GM23338 (cell line): ENCODE data around the gene KRT7. TPM values are rescaled to one million over a fixed set of nuclear protein-coding genes. Genes with fewer than 3 reads are reported as not detected.

ENCODE experiments used
- ATAC-seq: fragments of 200-7000 bp; cut with Tn5 transposase; 3 replicates; pipeline ENCODE4 v1.9.1; 2020
- DNase-seq: peaks from one replicate; pipeline ENCODE4 v3.0.0-alpha.2; 2015; ENCODE audit warnings: low spot score
- H2AFZ ChIP-seq: fragments of 200-600 bp; sonication (generic); 2 replicates; pipeline ENCODE4 v1.8.0; 2016; ENCODE audit warnings: antibody characterized with exemption, mild to moderate bottlenecking, moderate library complexity
- H3F3A ChIP-seq: fragments of 200-600 bp; sonication (generic); replicated peaks from 2 replicates; pipeline ENCODE4 v1.8.0; 2017; ENCODE audit warnings: antibody characterized with exemption, mixed run types, low read depth
- H3K27ac ChIP-seq: fragments of 200-600 bp; sonication (generic); 2 replicates; pipeline ENCODE4 v1.6.1; 2016; ENCODE audit warnings: low read depth
- H3K27me3 ChIP-seq: fragments of 200-600 bp; sonication (generic); 2 replicates; pipeline ENCODE4 v1.8.0; 2016; ENCODE audit warnings: mild to moderate bottlenecking, mixed run types, moderate library complexity; ENCODE audit not compliant: insufficient read depth
- H3K36me3 ChIP-seq: fragments of 200-600 bp; sonication (generic); 2 replicates; pipeline ENCODE4 v1.8.0; 2016; ENCODE audit warnings: mild to moderate bottlenecking; ENCODE audit not compliant: insufficient read depth
- H3K4me1 ChIP-seq: fragments of 200-600 bp; sonication (generic); 2 replicates; pipeline ENCODE4 v1.8.0; 2016; ENCODE audit warnings: mild to moderate bottlenecking, moderate library complexity; ENCODE audit not compliant: insufficient read depth
- H3K4me2 ChIP-seq: fragments of 200-600 bp; sonication (generic); 2 replicates; pipeline ENCODE4 v1.7.1; 2017; ENCODE audit warnings: mixed run types
- H3K4me3 ChIP-seq: fragments of 200-600 bp; sonication (generic); 2 replicates; pipeline ENCODE4 v1.6.1; 2016; ENCODE audit warnings: mixed run types
- H3K79me2 ChIP-seq: fragments of 200-600 bp; sonication (generic); replicated peaks from 2 replicates; pipeline ENCODE4 v1.8.0; 2017; ENCODE audit warnings: mild to moderate bottlenecking; ENCODE audit not compliant: insufficient read depth
- H3K9me2 ChIP-seq: fragments of 200-600 bp; sonication (generic); 2 replicates; pipeline ENCODE4 v1.8.0; 2017; ENCODE audit not compliant: insufficient read depth
- H4K20me1 ChIP-seq: fragments of 200-600 bp; sonication (generic); replicated peaks from 2 replicates; pipeline ENCODE4 v1.8.0; 2017; ENCODE audit warnings: mild to moderate bottlenecking; ENCODE audit not compliant: insufficient read depth
- H3K27ac Mint-ChIP-seq: 2 replicates; pipeline ENCODE4 v1.8.0; 2020; ENCODE audit warnings: inconsistent platforms, mild to moderate bottlenecking, moderate library complexity, mixed read lengths
- H3K27me3 Mint-ChIP-seq: 3 replicates; pipeline ENCODE4 v1.8.0; 2022; ENCODE audit warnings: low read depth, mild to moderate bottlenecking, moderate library complexity, mixed read lengths, inconsistent platforms; ENCODE audit not compliant: insufficient read depth, poor library complexity
- H3K36me3 Mint-ChIP-seq: 3 replicates; pipeline ENCODE4 v1.8.0; 2021; ENCODE audit warnings: low read depth, mild to moderate bottlenecking, inconsistent platforms, moderate library complexity, mixed read lengths
- H3K4me1 Mint-ChIP-seq: 3 replicates; pipeline ENCODE4 v1.8.0; 2020; ENCODE audit warnings: mild to moderate bottlenecking, inconsistent platforms, mixed read lengths
- H3K4me3 Mint-ChIP-seq: 3 replicates; pipeline ENCODE4 v1.8.0; 2021; ENCODE audit warnings: moderate library complexity, mild to moderate bottlenecking, inconsistent platforms, mixed read lengths
- H3K9me3 Mint-ChIP-seq: 3 replicates; pipeline ENCODE4 v1.8.0; 2020; ENCODE audit warnings: moderate library complexity, mild to moderate bottlenecking, inconsistent platforms, mixed read lengths
- CREB1 ChIP-seq: fragments of 250-450 bp; sonication (Bioruptor Pico); IDR thresholded peaks from 2 replicates; pipeline ENCODE4 v1.5.0; 2020; ENCODE audit warnings: low read depth, mild to moderate bottlenecking, moderate library complexity
- CTCF ChIP-seq, 2 experiments: fragments of 200-600 bp in 1 of 2; sonication (generic) in 1 of 2; conservative IDR thresholded peaks; 2 replicates each; pipeline versions ENCODE4 v1.5.1 to v1.6.1; 2016 to 2017; ENCODE audit warnings: antibody characterized with exemption in 2 of 2, low read depth in 2 of 2, mild to moderate bottlenecking in 2 of 2, moderate library complexity in 1 of 2
- EZH2 ChIP-seq: fragments of 200-600 bp; sonication (generic); IDR thresholded peaks from one replicate; pipeline ENCODE4 v1.8.0; 2017; ENCODE audit warnings: antibody characterized with exemption, mild to moderate bottlenecking, low read depth; ENCODE audit not compliant: unreplicated experiment
- EZH2phosphoT487 ChIP-seq: fragments of 200-600 bp; sonication (generic); IDR thresholded peaks from one replicate; pipeline ENCODE4 v1.8.1; 2018; ENCODE audit warnings: antibody characterized with exemption; ENCODE audit not compliant: unreplicated experiment
- POLR2AphosphoS5 ChIP-seq: IDR thresholded peaks from 2 replicates; pipeline ENCODE4 v1.6.1; 2016; ENCODE audit warnings: antibody characterized with exemption, low read depth
- REST ChIP-seq: IDR thresholded peaks from one replicate; pipeline ENCODE4 v1.6.1; 2018; ENCODE audit warnings: antibody characterized with exemption; ENCODE audit not compliant: unreplicated experiment
- STAT1 ChIP-seq: IDR thresholded peaks from one replicate; pipeline ENCODE4 v1.6.1; 2016; ENCODE audit warnings: antibody characterized with exemption; ENCODE audit not compliant: unreplicated experiment
- ZNF331 ChIP-seq: fragments of 250-450 bp; sonication (Bioruptor Pico); IDR thresholded peaks from 2 replicates; pipeline ENCODE4 v1.5.0; 2020; ENCODE audit warnings: low read depth, mild to moderate bottlenecking, moderate library complexity
- ZNF462 ChIP-seq: fragments of 250-450 bp; sonication (Bioruptor Pico); IDR thresholded peaks from 2 replicates; pipeline ENCODE4 v1.5.0; 2020; ENCODE audit warnings: mild to moderate bottlenecking, moderate library complexity
- polyA plus RNA-seq: library from polyadenylated mRNA; unstranded; fragments of >200 nt; fragmentation: Nextera tagmentation; extraction: Ambion mirVana; gene quantifications from 2 replicates; pipeline ENCODE4 v1.2.1, GENCODE V29; 2016
- total RNA-seq: library from RNA; depleted of rRNA; stranded (reverse); fragments of >200 nt; shearing (Covaris generic); gene quantifications from 2 replicates; pipeline ENCODE4 v1.2.3, GENCODE V29; 2014

The KRT7 gene
- total and polyA plus RNA-seq, 2 experiments from 2014 or later = 6.5 to 9.4 TPM

- Histone ChIP-seq H3K4me2 (no peak overlapping the region), H3K9me2 (0 out of 2 replicates have a peak, but pooled peaks cover 5% of the 10 kb centered on the region), H4K20me1 (no peaks in the 10 kb centered on the region), H3K79me2 (no peaks in the 10 kb centered on the region), H3K27ac (no peak overlapping the region), H3K27me3 (peaks cover 37% of the 10 kb centered on the region), H3F3A (no peaks in the 10 kb centered on the region), H3K36me3 (no peaks in the 10 kb centered on the region), H3K4me3 (no peak overlapping the region), H3K4me1 (peaks cover 37% of the 10 kb centered on the region), H2AFZ (no peak overlapping the region)
- H3K36me3 Mint-ChIP-seq = peaks cover 5% of the 10 kb centered on the region
- no peak for TF ChIP-seq POLR2AphosphoS5
- H3K4me1 Mint-ChIP-seq = peaks cover 55% of the 10 kb centered on the region
- no peak for DNase-seq
- no peak overlapping the region for H3K27ac Mint-ChIP-seq
- no peak for ATAC-seq
- peaks cover 41% of the 10 kb centered on the region for H3K27me3 Mint-ChIP-seq
- no peaks in the 10 kb centered on the region for H3K9me3 Mint-ChIP-seq
- H3K4me3 Mint-ChIP-seq = no peak overlapping the region
These were observed 2.8 kb downstream of the KRT7 start for GRCh38 chr12:52235822-52236361.

- no peaks in the 10 kb centered on the region for H3K79me2 ChIP-seq
- H3K27me3 ChIP-seq = peaks cover 31% of the 10 kb centered on the region
- Mint-ChIP-seq H3K27ac (no peak overlapping the region), H3K27me3 (peaks cover 38% of the 10 kb centered on the region), H3K4me3 (no peak overlapping the region), H3K4me1 (peaks cover 49% of the 10 kb centered on the region), H3K9me3 (no peaks in the 10 kb centered on the region), H3K36me3 (peaks cover 5% of the 10 kb centered on the region)
- no peak overlapping the region for H2AFZ ChIP-seq
- H3F3A ChIP-seq = no peaks in the 10 kb centered on the region
- 0 out of 2 replicates have a peak overlapping the region, but pooled peaks have one; percentile 69 for H3K4me2 ChIP-seq
- no peaks in the 10 kb centered on the region for H4K20me1 ChIP-seq
- no peak for DNase-seq
- no peaks in the 10 kb centered on the region for H3K36me3 ChIP-seq
- peaks cover 33% of the 10 kb centered on the region for H3K4me1 ChIP-seq
- H3K4me3 ChIP-seq = no peak overlapping the region
- H3K9me2 ChIP-seq = 0 out of 2 replicates have a peak, but pooled peaks cover 5% of the 10 kb centered on the region
- H3K27ac ChIP-seq = no peak overlapping the region
- TF ChIP-seq ZNF331 (CRISPR knock-in tag) (no peak), EZH2phosphoT487 (no peak), STAT1 (no peak), ZNF462 (no peak), REST (no peak), CTCF (conservative IDR thresholded peaks at IDR 0.05; ENCODE audit: low read depth in 2 of 2) (no peak), CREB1 (no peak), EZH2 (no peak)
- no peak for ATAC-seq
These were observed 3.5 kb downstream of the KRT7 start for GRCh38 chr12:52236386-52237050.
